Measurements from ENCODE around the gene FOXQ1.
"Not testable (repeated sequence)": the region's sequence is repeated elsewhere in the genome, so short reads cannot be mapped to it uniquely, and the experiment has no call there.

FOXQ1 gene

DNA sequence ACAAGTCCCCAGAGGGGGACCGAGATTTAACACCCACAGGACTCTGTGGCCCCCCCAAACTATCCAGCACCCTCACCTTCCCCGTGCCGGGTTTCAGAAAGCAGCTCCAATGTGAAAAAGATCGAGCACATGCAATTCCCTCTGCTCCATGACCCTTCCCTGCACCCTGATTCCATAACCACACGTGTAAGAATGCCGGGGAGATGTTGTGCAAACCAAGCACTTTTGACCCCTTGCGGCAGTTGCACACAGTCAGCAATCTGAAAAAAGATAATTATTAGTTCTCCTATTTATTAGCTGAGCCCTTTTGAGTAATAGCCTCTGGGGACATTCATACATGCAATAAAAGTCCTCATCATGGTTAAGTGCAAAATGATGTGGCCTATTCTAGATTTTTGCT lies 13.0 kb downstream of the FOXQ1 start:
- no peak for DNase-seq

- no peak for DNase-seq
Observed at GRCh38 chr6:1325461-1326309, 13.8 kb downstream of the FOXQ1 start.

GRCh38 chr6:1326535-1327121 lies 14.7 kb downstream of the FOXQ1 start:
- DNase-seq, result no peak

GRCh38 chr6:1327630-1328029 lies 15.7 kb downstream of the FOXQ1 start:
- DNase-seq, result no peak

DNA sequence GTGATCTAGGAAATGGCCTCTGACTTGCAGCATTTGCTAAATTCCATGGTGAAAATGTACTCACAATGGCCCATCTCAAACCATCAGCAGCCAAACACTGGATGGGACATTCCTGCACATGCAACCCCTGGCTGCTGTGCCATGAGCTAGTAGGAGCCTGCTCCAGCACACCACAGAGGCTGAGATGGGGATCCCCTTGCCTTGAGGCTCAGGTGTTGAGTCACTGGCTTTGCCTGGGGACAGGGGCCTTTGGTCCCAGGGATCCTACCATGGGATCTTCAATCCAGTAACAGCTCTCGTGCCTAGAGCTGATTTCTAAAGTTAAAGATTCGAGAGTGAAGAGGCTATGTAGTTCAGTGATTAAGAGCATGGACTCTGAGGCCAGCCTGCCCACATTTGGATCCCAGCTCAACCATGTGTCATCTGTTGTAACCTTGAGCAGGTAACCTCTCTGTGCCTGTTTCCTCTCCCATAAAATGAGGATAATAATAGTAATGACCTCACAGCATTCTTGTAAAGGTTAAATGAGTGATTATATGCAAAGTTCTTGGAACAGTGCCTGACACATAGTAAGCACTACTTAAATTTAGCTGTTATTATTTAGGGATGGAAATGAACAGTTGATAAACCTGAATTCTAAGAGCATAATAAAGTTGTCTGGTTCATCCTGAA lies 16.4 kb downstream of the FOXQ1 start:
- DNase-seq, result no peak

DNA sequence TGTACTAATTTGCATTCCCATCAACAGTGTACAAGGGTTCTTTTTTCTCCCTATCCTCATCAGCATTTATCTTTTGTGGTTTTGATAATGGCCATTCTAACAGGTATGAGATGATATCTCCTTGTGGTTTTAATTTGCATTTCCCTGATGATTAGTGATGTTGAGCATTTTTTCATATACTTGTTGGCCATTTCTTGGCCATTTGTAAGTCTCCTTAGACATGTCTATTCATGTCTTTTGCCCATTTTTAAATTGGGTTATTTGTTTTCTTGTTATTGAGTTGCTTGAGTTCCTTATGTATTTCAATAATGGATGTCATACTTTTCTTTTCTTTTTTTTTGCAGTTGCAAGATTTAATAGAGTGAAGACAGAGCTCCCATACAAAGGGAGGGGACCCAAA lies 17.8 kb downstream of the FOXQ1 start:
- no peak for DNase-seq

- DNase-seq, result no peak
Observed at GRCh38 chr6:1334684-1335083, 22.8 kb downstream of the FOXQ1 start.

DNA sequence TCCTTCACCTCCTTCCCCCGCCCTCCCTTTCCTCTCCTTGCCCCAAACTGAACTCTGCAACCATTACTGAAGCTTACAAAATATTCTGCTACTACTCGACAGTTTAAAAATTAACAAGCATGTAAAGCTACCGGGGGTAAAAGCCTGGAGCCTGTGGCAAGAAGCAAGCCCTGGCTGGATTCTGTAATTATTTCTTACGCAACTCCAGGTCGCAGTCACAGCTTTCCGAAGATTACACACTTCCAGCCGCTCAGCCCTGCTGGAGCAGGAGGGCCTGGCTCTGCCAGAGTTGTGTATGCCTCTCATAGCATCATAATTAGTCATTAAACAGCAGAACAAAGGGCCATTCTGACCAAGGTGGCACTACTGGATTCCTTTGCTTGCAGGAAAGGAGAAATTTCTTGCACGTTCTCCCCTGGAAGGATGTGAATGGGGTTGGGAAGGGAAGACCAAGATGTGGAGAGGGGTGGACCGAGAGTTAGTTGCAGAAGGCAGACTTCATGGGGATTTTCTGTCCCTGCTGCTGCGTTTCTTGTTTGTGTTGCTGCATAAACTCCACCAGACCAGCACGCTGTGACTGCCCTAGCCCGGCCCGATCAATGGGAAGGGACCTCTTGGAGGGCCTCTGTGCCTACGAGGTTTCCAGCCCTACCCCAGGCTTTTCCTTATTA lies 23.6 kb downstream of the FOXQ1 start:
- DNase-seq, result no peak

- DNase-seq, result no peak
Observed at GRCh38 chr6:1336246-1336843, 24.4 kb downstream of the FOXQ1 start.

- no peak for DNase-seq
Observed at GRCh38 chr6:1337791-1338190, 25.9 kb downstream of the FOXQ1 start.

GRCh38 chr6:1346101-1346500 lies 34.2 kb downstream of the FOXQ1 start:
- no peak for DNase-seq

DNA sequence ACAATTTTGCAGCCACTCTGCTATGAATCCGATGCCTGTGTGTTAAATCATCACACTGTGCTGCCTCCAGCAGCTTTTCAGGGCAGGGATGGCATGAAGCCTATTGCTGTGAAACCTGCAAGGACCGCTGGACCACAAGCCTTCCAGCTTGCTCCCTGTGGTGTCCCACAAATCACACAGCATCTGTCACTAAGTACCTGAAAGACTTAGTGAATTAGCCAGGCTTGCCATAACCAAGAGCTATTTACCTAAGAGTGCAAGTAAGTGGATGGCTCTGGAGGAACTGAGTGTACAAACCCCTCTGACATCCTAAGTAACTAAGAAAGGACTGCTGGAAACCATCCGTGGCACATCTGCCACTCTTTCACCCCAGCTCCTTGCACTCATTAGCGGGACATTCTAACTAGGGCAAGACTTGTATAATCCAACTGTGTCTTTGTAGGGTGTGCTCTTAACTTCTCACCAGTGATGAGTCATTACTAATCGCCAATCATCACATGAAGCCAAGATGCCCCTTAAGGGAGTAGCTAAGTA lies 34.7 kb downstream of the FOXQ1 start:
- DNase-seq, result no peak

DNA sequence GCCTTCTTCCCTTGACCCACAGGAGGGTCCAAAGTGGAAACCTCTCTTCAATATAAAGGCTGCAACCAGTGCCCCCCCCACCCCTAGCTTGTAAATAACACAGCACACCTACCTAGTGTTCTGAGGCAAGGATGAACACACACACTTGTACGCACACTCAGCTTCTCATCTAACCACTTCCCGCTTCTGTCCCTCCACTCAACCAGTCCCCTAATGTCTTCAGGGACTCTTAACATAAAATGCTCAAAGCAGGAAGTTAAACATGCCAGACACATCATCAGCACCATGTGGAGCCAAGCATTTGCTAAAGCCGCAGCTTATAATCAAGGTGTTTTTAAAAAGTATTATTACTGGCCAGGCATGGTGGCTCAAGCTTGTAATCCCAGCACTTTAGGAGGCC lies 35.3 kb downstream of the FOXQ1 start:
- no peak for DNase-seq

- no peak for DNase-seq
Observed at GRCh38 chr6:1348675-1349074, 36.8 kb downstream of the FOXQ1 start.

GRCh38 chr6:1349655-1350054 lies 37.8 kb downstream of the FOXQ1 start:
- no peak for DNase-seq

GRCh38 chr6:1351381-1352008 lies 39.6 kb downstream of the FOXQ1 start:
- DNase-seq, result no peak

- not testable (repeated sequence) for DNase-seq
Observed at GRCh38 chr6:1355068-1355467, 43.2 kb downstream of the FOXQ1 start.

- DNase-seq, result not testable (repeated sequence)
Observed at GRCh38 chr6:1361717-1362116, 49.8 kb downstream of the FOXQ1 start.

- DNase-seq, result no peak
Observed at GRCh38 chr6:1362643-1363042, 50.7 kb downstream of the FOXQ1 start.

- no peak for DNase-seq
Observed at GRCh38 chr6:1363298-1363697, 51.4 kb downstream of the FOXQ1 start.

GRCh38 chr6:1363729-1364572 lies 52.1 kb downstream of the FOXQ1 start:
- no peak for DNase-seq
